Coronary artery (tissue), 2 donors: ENCODE data around the gene PIK3AP1.
A peak's percentile ranks its signal among the peaks of the same experiment; 100 is the strongest.
"Not testable (repeated sequence)": the region's sequence is repeated elsewhere in the genome, so short reads cannot be mapped to it uniquely, and the experiment has no call there.

ENCODE experiments used
- DNase-seq: peaks from one replicate; pipeline ENCODE4 v3.0.0-alpha.2; 2017; ENCODE audit warnings: low spot score
- H3K27ac ChIP-seq, 2 donors: fragments of 200-600 bp; sonication (generic); one replicate each; pipeline ENCODE4 v1.5.1; 2016 to 2019
- H3K4me3 ChIP-seq: fragments of 200-600 bp; sonication (generic); 2 replicates; pipeline ENCODE4 v1.5.1; 2016; ENCODE audit warnings: mild to moderate bottlenecking, moderate library complexity
- CTCF ChIP-seq: fragments of 200-600 bp; sonication (generic); IDR thresholded peaks from one replicate; pipeline ENCODE4 v1.5.1; 2019; ENCODE audit warnings: antibody characterized with exemption

PIK3AP1 gene

GRCh38 chr10:96703358-96703757, 17.0 kb downstream of the PIK3AP1 start:
- no peak overlapping the region for H3K4me3 ChIP-seq
- no peak overlapping the region for H3K27ac ChIP-seq
- TF ChIP-seq CTCF = no peak
- DNase-seq = no peak

GRCh38 chr10:96701265-96701664, 19.0 kb downstream of the PIK3AP1 start:
- Histone ChIP-seq H3K27ac (no peak overlapping the region), H3K4me3 (no peak overlapping the region)
- no peak for TF ChIP-seq CTCF
- no peak for DNase-seq

- Histone ChIP-seq H3K4me3 (no peak overlapping the region), H3K27ac (peak overlapping the region in 1 of 2 donors; percentile 49)
- DNase-seq = no peak
- no peak for TF ChIP-seq CTCF
These were observed 19.8 kb downstream of the PIK3AP1 start for GRCh38 chr10:96700374-96701099.

- Histone ChIP-seq H3K4me3 (no peak overlapping the region), H3K27ac (no peak overlapping the region)
- no peak for TF ChIP-seq CTCF
- no peak for DNase-seq
These were observed 20.7 kb downstream of the PIK3AP1 start for GRCh38 chr10:96699613-96700012.

- not testable (repeated sequence) for H3K27ac ChIP-seq, H3K4me3 ChIP-seq, DNase-seq
These were observed 22.0 kb downstream of the PIK3AP1 start for GRCh38 chr10:96698305-96698704.

- H3K27ac ChIP-seq = no peak overlapping the region
- H3K4me3 ChIP-seq = no peak overlapping the region
- no peak for DNase-seq
- TF ChIP-seq CTCF = no peak
These were observed 22.9 kb downstream of the PIK3AP1 start for GRCh38 chr10:96697438-96697837.

GRCh38 chr10:96696845-96697425, 23.4 kb downstream of the PIK3AP1 start:
- TF ChIP-seq CTCF = no peak
- Histone ChIP-seq H3K4me3 (no peak overlapping the region), H3K27ac (no peak overlapping the region)
- DNase-seq = no peak
